Non-pigmented ciliary epithelial cell (primary cell): ENCODE measurements around the gene AKR7A2.
"Not testable (repeated sequence)": the region's sequence is repeated elsewhere in the genome, so short reads cannot be mapped to it uniquely, and the experiment has no call there.

Experiments used
- DNase-seq: peaks from one replicate; pipeline ENCODE4 v3.0.0-alpha.2; 2010; ENCODE audit warnings: low read depth

The AKR7A2 gene

DNA sequence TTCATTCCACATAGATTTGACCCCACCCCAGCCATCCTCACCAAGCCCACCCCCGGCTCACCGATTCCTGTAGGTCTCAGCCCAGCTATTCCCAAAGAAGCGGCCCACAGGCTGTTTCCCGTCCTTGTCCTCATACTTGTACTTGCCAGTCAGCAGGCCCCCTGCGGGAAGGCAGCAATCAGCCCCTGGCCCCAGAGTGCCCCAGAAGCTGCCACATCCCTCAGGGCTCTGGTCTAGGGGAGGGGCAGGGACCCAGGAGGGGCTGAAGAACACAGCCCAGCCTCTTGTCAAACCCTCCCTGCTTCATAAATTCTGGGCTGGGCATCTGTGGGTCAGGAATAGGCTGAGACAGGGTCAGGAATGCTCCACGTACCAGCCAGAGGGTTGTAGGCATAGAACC is 5.0 kb downstream of the AKR7A2 start:
- no peak for DNase-seq

DNA sequence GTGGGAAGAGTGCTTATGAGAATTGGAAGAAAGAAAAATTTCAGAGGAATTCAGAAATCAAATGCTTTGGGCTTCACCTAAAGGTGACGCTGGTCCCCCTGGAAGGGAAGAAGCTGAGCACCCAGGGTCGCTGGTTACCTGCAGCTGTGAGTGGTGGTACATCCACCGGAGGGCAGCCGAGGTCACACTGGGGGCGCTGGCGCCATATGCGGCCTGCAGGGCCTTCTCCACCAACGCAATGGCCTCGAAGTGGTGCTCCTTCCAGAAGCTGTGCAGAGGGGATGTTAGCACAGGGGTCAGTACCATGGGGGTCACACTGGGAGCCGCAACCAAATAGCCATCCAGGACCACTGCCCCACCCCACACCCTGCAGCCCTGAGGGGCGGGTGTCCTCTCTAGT is 6.1 kb downstream of the AKR7A2 start:
- no peak for DNase-seq

DNA sequence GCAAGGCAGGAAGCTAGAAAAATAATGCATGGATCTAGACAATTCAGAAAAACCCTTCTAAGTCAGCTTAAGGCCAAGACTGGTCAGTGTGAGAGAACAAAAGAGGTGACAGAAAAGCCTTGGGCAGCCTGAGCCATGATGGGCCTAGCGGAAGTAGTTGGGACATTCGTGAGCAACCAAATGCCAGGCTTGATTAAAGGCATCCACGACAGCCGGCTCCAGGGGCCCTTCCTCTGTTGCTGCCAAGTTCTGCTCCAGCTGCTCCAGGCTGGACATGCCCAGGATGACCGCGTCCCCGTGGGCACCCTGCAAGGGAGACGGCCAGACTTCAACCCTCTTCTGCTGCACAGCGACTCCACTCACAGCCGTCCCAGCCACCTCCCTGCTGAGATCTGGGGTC is 7.9 kb downstream of the AKR7A2 start:
- not testable (repeated sequence) for DNase-seq

DNA sequence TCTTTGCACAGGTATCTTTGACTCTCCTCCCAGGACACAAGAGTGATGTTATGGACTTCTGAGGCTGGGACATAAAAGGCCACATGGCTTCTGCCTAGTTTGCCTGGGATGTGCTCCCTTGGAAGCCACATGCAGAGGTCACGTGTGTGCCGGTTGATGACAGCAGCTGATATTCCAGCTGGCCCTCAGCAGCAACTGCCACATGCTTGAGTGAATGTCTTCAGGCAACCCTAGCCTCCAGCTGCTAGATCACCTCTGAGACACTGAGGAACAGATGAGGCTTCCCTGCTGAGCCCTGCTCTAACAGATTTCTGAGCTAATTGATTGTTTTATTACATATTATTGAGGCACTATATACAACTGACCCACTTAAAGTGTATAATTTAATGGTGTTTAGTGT is 11.7 kb downstream of the AKR7A2 start:
- no peak for DNase-seq

DNA sequence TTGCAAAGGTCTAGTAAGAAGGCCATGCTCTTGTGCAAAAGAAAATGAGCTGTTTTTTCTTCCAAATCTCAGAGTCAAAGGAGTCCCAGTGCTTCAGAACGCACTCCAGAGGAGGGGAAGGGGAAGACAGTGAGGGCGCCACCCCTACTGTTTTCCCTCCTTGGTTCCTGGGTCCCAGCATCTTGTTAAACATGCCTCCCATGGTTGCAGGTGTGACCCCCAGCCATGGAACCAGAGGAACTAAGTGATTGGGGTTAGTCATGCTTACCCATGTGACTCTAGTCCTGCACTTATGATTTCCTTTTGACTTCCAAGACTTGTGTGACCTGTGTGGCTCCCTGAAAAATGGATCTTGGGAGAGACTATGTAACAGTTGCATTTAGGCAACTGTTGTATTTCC is 17.3 kb downstream of the AKR7A2 start:
- no peak for DNase-seq

DNA sequence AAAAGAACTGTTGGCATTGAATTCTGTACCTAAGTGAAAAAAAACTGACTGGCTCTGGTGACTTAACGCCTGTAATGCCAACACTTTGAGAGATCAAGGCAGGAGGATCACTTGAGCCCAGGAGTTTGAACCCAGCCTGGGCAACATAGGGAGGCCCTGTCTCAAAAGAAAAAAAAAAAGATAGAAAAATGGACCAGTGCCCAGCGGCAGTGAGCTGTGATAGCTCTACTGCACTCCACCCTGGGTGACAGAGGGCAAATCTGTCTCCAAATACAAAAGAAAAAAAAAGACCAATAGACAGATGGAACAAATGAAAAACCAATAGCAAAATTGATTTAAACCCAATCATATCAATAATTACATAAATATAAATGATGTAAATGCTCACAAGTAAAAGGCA is 22.7 kb downstream of the AKR7A2 start:
- no peak for DNase-seq

DNA sequence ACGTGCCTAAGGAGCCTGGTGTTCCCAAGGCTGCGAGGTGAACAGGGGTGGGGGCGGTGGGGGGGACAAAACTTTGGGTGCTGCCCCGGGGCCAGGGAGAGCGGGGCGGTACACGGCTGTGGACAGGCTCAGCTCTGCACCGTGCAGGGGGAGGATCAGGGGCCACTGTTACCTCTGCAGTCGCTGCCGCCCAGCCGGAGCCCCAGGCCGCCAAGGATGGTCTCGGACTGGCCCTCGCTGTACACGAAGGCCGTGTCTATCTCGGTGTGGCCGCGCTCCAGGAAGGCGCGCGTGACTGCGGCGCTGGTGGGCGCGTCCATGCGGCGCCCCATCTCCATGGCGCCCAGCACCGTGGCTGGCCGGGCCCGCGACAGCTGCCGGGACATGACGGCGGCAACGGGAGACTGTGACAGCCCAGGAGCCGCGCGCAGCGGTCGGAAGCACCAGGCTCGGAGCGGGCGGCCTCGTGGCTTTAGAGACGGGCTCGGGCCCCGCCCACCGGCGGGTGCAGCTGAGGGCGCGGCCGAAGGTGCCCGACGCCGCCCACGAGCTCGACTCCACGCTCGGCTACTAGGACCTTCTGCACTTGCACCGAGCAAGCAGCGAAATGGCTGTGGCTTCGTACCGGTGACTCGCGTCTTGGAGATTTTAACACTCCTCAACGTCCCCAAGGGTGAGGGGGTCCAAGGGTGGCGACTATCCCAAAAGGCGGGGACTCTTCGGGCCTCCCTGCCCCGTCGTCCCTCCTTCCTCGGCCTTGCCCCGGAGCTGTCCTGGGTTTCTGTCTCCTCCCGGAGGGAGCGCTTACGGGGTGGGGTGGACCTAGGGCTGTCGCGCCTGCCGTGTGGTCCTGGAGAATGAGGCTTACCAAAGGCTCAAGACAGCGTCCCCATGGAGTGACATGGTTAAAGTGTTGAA is 23.4 kb downstream of the AKR7A2 start, which contains the start of gene AKR7A3:
AKR7A3 (minus strand) TSS at position 447 of the 918 bp plus-strand sequence; CDS start at position 386, 61 bp downstream.
- not testable (repeated sequence) for DNase-seq

DNA sequence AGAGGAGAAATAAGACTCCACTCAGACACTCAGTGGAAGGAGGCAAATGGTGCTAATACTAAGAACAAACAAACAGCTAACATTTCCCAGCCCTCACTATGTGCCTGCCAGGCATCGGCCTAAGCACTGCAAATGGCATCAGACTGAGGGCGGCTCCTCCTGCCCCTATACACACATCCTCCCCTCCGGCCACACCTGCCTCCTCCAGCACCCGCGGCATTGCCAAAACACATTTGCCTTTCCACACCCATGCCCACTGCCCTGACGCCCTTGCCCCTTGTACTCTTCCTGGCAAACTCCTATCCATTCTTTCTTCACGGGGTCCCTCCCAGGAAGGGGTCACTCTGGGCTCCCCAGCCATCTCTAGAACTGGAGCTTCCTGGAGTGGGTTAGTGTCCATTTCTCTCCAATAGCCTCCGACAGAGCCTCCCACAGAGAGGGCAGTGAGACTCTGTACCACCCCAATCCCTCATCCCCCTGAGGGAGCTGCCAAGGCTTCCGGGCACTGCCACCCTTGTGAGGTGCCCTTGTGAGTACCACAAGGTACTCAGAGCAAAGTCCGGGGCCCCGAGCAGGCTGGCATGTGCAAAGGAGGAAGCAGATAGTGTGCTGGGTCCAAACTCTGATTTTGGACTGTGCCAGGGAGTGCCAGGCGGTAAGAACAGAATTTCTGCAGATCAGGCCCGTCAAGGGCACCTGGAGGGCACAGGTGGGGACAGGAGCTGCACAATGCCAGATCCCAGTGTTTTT is 24.3 kb downstream of the AKR7A2 start:
- DNase-seq = no peak

DNA sequence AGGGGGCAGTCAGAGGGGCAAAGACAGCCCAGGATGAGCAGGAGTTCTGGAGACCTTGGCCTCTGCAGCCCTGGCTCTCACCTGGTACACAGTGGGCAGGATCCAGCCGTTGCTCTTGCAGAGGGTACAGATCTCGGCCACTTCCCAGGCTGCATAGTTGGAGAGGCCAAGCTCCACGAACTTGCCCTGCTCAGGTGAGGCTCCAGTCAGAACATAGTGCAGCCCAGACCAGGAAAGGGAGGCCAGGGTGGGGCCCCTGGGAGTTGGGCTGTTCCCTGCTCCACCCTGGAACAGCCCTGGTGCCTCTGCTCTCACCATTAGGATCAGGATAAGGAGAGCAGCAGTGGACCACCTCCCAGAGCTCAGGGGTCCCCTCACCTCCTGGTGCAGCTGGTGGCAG is 26.1 kb downstream of the AKR7A2 start:
- DNase-seq = not testable (repeated sequence)

DNA sequence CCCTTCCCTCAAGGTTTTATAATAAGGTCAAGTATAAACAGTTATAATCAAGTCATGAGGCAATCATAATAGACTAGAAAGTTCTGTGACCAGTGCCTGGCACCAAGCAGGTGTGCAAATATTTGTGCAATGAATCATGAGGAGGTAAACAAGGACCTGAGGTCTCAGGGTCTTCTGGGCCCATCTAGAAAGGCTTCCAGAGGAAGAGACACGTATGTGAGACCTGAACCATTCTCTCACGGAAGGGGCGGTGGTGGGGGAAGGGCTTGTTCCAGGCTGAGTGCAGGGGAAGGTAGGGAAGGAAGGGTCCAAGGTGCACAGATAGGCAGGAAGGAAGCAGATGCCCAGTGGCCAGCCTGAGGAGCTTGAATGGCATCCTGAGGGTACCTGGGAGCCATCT is 26.6 kb downstream of the AKR7A2 start:
- DNase-seq = not testable (repeated sequence)

DNA sequence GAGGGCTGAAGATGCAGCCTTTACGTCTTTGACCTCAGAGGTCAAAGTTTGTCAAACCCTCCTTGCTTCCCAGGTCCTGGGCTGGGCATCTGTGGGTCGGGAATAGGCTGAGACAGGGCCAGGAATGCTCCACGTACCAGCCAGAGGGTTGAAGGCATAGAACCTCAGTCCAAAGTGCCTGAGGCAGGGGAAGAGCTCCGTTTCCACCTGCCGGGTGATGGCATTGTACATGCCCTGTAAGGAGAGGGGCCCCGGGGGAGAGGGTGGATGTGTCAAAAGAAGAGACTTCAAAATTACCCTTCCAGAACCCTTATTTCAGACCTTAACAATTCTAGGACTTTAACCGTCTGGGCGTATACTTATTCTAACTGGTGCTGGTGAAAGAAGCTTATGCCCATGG is 27.1 kb downstream of the AKR7A2 start:
- DNase-seq = no peak

DNA sequence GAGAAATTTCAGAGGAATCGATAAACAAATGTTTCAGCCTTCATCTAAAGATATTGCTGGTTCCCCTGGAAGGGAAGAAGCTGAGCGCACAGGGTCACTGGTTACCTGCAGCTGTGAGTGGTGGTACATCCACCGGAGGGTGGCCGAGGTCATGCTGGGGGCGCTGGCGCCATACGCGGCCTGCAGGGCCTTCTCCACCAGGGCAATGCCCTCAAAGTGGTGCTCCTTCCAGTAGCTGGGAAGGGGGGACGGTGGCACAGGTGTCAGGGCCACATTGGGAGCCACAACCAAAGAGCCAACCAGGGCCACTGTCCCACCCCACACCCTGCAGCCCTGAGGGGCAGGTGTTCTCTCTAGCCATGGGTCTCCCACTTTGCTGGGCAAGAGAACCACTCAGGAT is 28.1 kb downstream of the AKR7A2 start:
- DNase-seq = no peak

DNA sequence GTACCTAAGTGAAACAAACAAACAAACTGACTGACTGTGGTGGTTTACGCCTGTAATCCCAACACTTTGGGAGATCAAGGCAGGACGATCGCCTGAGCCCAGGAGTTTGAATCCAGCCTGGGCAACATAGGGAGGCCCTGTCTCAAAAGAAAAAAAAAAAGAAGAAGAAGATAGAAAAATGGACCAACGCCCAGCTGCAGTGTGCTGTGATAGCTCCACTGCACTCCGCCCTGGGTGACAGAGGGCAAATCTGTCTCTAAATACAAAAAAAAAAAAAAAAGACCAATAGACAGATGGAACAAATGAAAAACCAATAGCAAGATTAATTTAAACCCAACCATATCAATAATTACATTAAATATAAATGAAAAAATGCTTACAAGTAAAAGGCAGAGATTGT is 37.3 kb downstream of the AKR7A2 start:
- DNase-seq = no peak

DNA sequence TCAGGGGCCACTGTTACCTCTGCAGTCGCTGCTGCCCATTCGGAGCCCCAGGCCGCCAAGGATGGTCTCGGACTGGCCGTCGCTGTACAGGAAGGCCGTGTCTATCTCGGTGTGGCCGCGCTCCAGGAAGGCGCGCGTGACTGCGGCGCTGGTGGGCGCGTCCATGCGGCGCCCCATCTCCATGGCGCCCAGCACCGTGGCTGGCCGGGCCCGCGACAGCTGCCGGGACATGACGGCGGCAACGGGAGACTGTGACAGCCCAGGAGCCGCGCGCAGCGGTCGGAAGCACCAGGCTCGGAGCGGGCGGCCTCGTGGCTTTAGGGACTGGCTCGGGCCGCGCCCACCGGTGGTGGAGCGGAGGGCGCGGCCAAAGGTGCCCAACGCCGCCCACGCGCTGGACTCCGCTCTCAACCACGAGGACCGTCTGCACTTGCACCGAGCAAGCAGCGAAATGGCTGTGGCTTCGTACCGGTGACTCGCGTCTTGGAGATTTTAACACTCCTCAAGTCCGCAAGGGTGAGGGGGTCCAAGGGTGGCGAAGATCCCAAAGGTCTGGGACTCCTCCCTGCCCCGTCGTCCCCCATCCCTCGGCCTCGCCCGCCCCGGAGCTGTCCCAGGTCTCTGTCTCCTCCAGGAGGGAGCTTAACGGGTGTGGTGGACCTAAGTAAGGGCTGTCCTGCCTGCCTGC is 38.0 kb downstream of the AKR7A2 start:
- not testable (repeated sequence) for DNase-seq

DNA sequence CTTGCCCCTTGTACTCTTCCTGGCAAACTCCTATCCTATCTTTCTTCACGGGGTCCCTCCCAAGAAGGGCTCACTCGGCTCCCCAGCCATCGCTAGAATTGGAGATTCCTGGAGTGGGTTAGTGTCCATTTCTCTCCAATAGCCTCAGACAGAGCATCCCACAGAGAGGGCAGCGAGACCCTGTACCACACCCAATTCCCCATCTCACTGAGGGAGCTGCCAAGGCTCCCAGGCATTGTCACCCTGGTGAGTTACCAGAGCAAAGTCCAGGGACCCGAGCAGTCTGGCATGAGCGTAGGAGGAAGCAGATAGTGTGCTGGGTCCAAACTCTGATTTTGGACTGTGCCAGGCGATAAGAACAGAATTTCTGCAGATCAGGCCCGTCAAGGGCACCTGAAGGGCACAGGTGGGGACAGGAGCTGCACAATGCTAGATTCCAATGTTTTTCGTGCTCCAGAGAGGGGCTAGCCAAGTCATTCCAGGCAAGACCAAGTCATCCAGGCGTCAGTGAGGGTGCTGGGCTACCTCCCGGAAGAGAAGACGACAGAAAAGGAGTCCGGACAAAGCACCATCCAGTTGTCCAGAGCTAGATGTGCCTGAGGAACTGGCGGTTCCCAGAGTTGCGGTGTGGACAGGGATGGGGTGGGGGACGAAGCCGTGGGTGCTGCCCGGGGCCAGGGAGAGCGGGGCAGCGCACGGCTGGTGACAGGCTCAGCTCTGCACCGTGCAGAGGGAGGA is 38.7 kb downstream of the AKR7A2 start:
- no peak for DNase-seq

DNA sequence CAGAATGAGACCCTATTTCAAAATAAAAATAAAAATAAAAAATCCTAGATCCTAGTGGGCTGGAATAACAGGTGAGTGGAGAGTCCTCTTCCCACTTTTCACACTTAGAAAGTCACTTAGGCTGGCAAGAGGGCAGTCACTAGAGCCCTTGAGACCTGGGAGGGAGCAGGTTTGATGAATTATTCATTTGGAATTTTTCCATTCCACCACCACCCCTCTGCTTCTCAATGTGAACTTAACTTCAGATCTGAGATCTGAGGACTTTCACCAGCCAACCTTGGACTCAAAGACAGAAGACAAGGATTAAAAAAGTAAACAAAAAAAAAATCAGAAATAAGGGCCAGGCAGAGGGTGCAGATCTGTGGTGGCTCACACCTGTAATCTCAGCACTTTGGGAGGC is 39.9 kb downstream of the AKR7A2 start:
- DNase-seq = no peak

DNA sequence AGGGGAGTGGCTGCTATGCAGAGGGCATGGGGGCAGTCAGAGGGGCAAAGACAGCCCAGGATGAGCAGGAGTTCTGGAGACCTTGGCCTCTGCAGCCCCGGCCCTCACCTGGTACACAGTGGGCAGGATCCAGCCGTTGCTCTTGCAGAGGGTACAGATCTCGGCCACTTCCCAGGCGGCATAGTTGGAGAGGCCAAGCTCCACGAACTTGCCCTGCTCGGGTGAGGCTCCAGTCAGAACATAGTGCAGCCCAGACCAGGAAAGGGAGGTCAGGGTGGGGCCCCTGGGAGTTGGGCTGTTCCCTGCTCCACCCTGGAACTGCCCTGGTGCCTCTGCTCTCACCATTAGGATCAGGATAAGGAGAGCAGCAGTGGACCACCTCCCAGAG is 41.6 kb downstream of the AKR7A2 start:
- DNase-seq = not testable (repeated sequence)

DNA sequence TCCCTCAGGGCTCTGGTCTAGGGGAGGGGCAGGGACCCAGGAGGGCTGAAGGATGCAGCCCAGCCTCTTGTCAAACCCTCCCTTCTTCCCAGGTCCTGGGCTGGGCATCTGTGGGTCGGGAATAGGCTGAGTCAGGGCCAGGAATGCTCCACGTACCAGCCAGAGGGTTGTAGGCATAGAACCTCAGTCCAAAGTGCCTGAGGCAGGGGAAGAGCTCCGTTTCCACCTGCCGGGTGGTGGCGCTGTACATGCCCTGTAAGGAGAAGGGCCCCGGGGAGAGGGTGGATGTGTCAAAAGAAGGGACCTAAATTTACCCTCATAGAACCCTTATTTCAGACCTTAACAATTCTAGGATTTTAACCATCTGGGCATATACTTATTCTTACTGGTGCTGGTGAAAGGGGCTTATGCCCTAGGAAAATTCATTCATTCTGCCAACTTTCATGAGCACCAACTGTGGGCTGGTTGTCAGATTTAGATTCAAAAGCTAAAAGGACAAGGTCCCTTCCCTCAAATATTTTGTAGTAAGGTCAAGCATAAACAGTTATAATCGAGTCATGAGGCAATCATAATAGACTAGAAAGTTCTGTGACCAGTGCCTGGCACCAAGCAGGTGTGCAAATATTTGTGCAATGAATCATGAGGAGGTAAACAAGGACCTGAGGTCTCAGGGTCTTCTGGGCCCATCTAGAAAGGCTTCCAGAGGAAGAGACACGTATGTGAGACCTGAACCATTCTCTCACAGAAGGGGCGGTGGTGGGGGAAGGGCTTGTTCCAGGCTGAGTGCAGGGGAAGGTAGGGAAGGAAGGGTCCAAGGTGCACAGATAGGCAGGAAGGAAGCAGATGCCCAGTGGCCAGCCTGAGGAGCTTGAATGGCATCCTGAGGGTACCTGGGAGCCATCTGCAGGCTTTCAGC is 42.3 kb downstream of the AKR7A2 start:
- not testable (repeated sequence) for DNase-seq

DNA sequence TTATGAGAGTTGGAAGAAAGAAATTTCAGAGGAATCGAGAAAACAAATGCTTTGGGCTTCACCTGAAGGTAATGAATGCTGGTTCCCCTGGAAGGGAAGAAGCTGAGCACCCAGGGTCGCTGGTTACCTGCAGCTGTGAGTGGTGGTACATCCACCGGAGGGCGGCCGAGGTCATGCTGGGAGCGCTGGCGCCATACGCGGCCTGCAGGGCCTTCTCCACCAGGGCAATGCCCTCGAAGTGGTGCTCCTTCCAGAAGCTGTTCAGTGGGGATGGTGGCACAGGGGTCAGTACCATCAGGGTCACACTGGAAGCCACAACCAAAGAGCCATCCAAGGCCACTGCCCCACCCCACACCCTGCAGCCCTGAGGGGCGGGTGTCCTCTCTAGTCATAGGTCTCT is 43.5 kb downstream of the AKR7A2 start:
- DNase-seq = no peak

DNA sequence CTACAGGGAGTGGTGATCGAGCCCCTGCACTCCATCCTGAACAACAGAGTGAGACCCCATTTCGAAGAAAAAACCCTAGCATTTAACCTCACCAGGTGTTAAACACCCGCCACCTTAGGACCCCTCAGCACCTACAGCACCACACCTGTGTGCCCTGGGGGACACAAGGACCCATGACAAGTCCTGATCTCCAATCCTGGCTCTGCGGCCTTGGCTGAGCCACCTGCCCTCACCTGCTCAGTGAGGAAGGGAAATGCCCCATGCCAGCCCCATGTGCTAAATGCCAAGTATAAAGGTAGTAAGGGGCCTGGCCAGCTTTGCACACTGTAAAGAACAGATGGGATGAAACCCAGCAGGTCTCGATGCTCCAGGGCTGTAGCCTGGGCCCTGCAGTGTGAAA is 49.2 kb downstream of the AKR7A2 start:
- no peak for DNase-seq

DNA sequence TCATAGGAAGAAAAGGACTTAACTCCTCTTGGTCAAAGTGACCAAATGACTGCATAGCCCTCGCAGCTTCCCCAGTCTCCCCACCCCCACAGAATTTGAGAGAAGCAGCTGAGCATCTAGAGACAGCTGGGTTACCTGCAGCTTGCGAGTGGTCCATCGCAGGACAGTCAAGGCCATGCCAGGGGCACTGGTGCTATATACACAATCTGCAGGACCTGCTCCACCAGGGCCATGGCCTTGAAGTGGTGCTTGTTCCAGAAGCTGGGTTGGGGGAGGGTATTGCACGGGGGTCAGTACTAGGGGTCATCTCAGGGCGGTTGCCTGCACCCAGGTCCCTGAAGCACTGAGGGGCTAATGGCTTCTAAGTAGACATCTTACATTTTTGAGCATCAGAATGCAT is 49.9 kb downstream of the AKR7A2 start:
- DNase-seq = no peak
